Effector CD4-positive, alpha-beta T cell (primary cell): ENCODE measurements around the gene WDR38. TPM values are rescaled to one million over a fixed set of nuclear protein-coding genes. Genes with fewer than 3 reads are reported as not detected.

Experiments used
- DNase-seq: peaks from one replicate; pipeline ENCODE4 v3.0.0-alpha.2; 2020
- total RNA-seq: gene quantifications from one replicate; lab custom pipeline; 2026; lab: John Stamatoyannopoulos, UW

Gene WDR38
- total RNA-seq, result not detected

GRCh38 chr9:124852829-124853531, at the start of gene WDR38:
Gene WDR38, plus strand, starts transcription at chr9:124853460. Its CDS starts 72 bp downstream, at chr9:124853532.
- peak; percentile 78 for DNase-seq

GRCh38 chr9:124803911-124804310, 49.3 kb upstream of the WDR38 start:
- DNase-seq, result no peak

- DNase-seq, result no peak
Observed at GRCh38 chr9:124805186-124805585, 48.1 kb upstream of the WDR38 start.

- DNase-seq, result no peak
Observed at GRCh38 chr9:124808246-124808956, 44.9 kb upstream of the WDR38 start.

GRCh38 chr9:124809211-124809610, 44.0 kb upstream of the WDR38 start:
- DNase-seq, result no peak

- DNase-seq, result no peak
Observed at GRCh38 chr9:124809741-124810500, 43.3 kb upstream of the WDR38 start.

GRCh38 chr9:124810663-124811355, 42.5 kb upstream of the WDR38 start:
- DNase-seq, result no peak

GRCh38 chr9:124812441-124812876, 40.8 kb upstream of the WDR38 start:
- no peak for DNase-seq

- no peak for DNase-seq
Observed at GRCh38 chr9:124813041-124813440, 40.2 kb upstream of the WDR38 start.

GRCh38 chr9:124813501-124814163, 39.6 kb upstream of the WDR38 start:
- no peak for DNase-seq

- no peak for DNase-seq
Observed at GRCh38 chr9:124814164-124814535, 39.1 kb upstream of the WDR38 start.

GRCh38 chr9:124815601-124816000, 37.7 kb upstream of the WDR38 start:
- no peak for DNase-seq

- no peak for DNase-seq
Observed at GRCh38 chr9:124818431-124819281, 34.6 kb upstream of the WDR38 start.

GRCh38 chr9:124820698-124821623, 32.3 kb upstream of the WDR38 start:
- no peak for DNase-seq

GRCh38 chr9:124828489-124829333, 24.5 kb upstream of the WDR38 start:
- DNase-seq, result no peak

GRCh38 chr9:124829334-124829669, 24.0 kb upstream of the WDR38 start:
- no peak for DNase-seq

- DNase-seq, result no peak
Observed at GRCh38 chr9:124830593-124830992, 22.7 kb upstream of the WDR38 start.

- DNase-seq, result no peak
Observed at GRCh38 chr9:124831642-124832364, 21.5 kb upstream of the WDR38 start.

- no peak for DNase-seq
Observed at GRCh38 chr9:124834591-124834990, 18.7 kb upstream of the WDR38 start.
